NCI-H1436 treated with DMSO at 0.1 percent for 48 hours (cell line): ENCODE data around the gene MYO1A.
"Not testable (repeated sequence)": the region's sequence is repeated elsewhere in the genome, so short reads cannot be mapped to it uniquely, and the experiment has no call there.

Experiments
- DNase-seq: peaks from one replicate; lab custom pipeline; 2025; lab: John Stamatoyannopoulos, UW

MYO1A gene

GRCh38 chr12:57087010-57087690 lies 37.2 kb upstream of the MYO1A start:
- no peak for DNase-seq

- peak; percentile 63 for DNase-seq
Observed at GRCh38 chr12:57086493-57087009, 36.6 kb upstream of the MYO1A start.

GRCh38 chr12:57085999-57086492 lies 36.1 kb upstream of the MYO1A start:
- DNase-seq = no peak

DNA sequence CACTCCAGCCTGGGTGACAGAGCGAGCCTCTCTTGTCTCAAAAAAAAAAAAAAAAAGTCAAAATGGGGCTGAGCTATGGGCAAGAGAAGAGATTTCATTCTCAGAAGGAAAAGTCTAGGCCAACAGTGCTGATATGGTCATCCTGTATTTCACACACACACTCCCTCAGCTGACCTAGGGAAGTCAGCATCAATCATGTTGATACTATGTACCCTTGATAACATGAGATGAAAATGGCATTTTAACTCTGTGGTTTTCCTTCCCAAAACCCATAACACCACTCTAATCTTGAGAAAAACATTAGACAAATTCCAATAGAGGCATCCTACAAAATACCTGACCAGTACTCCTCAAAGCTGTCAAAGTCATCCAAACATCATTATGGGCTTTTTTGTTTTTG lies 30.9 kb upstream of the MYO1A start:
- DNase-seq = no peak

GRCh38 chr12:57079821-57080220 lies 29.9 kb upstream of the MYO1A start:
- DNase-seq = no peak

- peak; percentile 100 for DNase-seq
Observed at GRCh38 chr12:57078519-57079404, 28.8 kb upstream of the MYO1A start, which contains the start of gene NEMP1. TSS of gene NEMP1 (minus strand) at chr12:57078791. CDS start at chr12:57078745, 46 bp downstream.

DNA sequence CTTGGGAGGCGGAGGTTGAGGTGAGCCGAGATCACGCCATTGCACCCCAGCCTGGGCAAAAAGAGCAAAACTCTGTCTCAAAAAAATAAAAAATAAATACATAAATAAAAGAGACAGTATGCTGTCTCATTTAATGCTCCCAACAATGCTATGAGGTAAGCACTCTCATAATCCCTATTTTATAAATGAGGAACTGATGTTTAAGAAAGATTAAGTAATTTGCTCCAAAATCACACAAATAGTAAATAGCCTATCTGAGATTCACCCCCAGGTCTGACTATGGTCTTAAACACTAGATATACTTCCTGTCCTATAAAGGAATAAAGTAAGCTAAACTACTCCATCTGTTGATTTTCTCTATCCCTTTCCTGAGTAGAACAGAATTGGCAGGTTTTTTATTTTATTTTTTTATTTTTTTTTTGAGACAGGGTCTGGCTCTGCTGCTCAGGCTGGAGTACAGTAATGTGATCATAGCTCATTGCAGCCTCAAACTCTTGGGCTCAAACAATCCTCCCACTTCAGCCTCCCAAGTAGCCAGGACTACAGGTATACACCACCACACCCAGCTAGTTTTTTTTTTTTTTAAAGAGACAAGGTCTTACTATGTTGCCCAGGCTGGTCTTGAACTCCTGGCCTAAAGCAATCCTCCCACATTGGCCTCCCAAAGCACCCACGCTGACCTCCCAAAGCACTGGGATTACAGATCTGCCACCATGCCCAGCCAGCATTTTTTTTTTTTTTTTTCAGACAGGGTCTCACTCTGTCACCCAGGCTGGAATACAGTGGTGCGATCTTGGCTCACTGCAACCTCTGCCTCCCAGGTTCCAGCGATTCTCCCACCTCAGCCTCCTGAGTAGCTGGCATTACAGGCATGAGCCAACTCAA lies 23.9 kb upstream of the MYO1A start:
- not testable (repeated sequence) for DNase-seq

DNA sequence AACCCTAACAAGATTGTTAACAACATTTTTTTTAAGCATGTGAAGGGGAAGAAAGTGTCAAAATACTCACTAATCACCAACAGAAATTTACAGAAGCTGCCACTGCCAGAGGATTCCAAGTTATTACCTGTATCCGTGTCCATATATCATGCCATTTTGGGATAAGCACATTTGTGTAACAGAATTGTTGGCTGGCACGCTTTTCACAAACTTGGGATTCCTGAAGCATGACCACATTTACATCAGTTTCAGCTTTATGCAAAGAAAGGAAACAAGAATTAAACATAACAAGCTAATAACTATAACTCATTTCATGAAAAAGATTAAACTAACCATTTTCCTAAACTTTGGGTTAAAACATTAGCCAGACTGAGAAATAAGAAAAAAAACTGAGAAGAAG lies 22.7 kb upstream of the MYO1A start:
- DNase-seq = no peak

- DNase-seq = peak; percentile 49
Observed at GRCh38 chr12:57069523-57069922, 19.6 kb upstream of the MYO1A start.

GRCh38 chr12:57066245-57066644 lies 16.3 kb upstream of the MYO1A start:
- DNase-seq = no peak

- no peak for DNase-seq
Observed at GRCh38 chr12:57063991-57064685, 14.2 kb upstream of the MYO1A start.

GRCh38 chr12:57058454-57058853 lies 8.5 kb upstream of the MYO1A start:
- no peak for DNase-seq

GRCh38 chr12:57057067-57057751 lies 7.3 kb upstream of the MYO1A start:
- DNase-seq = no peak

DNA sequence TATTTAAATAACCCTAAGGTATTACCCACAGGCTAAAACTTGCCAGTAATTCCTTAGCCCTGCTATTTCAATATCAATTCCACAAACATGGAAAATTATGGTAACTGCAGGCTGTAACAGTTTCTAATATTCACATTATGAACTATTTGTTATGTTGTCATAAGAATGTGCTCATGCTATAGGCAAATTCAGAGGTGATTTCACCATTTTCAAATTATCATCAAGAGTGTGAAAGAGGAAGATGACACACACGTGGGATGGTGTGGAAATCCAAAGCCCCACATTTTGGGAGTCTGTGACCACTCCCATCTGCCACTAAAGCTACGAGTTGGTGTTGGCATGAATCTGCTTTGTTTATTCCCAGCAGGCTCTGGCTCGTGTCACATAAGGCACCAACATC lies 5.9 kb upstream of the MYO1A start:
- no peak for DNase-seq

DNA sequence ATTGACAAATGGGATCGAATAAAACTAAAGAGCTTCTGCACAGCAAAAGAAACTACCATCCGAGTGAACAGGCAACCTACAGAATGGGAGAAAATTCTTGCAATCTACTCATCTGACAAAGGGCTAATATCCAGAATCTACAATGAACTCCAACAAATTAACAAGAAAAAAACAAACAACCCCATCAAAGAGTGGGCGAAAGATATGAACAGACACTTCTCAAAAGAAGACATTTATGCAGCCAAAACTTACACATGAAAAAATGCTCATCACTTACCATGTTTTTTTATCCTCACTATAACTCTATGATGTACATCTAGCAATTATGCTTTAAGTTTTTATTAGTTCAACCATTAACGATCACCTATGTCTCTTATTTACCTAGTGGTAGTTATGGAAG lies 4.0 kb upstream of the MYO1A start:
- not testable (repeated sequence) for DNase-seq

DNA sequence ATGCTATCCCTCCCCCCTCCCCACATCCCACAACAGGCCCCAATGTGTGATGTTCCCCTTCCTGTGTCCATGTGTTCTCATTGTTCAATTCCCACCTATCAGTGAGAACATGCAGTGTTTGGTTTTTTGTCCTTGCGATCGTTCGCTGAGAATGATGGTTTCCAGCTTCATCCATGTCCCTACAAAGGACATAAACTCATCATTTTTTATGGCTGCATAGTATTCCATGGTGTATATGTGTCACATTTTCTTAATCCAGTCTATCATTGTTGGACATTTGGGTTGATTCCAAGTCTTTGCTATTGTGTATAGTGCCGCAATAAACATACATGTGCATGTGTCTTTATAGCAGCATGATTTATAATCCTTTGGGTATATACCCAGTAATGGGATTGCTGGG lies 3.2 kb upstream of the MYO1A start:
- DNase-seq = not testable (repeated sequence)

DNA sequence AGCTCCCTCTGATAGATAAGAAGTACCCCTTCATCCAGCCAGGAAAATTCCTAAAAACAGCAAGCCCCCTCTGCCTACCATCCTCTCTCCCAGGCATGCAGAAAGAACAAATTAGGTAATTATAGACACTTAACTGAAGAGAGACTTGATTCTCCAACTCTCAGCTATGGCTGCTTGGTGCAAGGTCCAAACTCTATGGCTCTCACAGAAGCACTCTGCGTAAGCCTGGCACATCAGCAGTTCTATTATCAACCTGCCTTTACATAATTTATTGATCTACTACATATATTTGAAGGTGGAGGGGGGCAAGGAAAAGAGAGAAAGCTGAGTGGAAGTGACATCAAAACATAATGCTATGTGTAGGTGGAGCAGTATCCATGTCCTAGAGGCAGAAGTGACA lies 1.1 kb upstream of the MYO1A start:
- DNase-seq = no peak

DNA sequence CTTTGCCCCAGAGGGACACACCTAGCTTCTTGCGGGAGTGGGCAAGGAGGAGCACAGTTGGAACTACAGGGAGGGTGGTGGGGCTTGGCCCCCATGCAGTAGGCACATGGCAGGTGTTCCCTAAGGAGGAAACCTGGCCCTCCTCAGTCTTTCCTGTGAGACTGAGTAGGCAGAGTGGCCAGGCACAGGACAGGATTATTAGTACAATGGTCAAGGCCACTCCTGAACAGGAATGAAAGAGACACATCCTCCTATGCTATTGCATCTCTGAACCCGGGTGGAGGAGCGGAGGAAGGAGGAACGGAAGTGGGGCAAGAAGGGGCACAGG lies 846 bp downstream of the MYO1A start:
- DNase-seq = no peak

DNA sequence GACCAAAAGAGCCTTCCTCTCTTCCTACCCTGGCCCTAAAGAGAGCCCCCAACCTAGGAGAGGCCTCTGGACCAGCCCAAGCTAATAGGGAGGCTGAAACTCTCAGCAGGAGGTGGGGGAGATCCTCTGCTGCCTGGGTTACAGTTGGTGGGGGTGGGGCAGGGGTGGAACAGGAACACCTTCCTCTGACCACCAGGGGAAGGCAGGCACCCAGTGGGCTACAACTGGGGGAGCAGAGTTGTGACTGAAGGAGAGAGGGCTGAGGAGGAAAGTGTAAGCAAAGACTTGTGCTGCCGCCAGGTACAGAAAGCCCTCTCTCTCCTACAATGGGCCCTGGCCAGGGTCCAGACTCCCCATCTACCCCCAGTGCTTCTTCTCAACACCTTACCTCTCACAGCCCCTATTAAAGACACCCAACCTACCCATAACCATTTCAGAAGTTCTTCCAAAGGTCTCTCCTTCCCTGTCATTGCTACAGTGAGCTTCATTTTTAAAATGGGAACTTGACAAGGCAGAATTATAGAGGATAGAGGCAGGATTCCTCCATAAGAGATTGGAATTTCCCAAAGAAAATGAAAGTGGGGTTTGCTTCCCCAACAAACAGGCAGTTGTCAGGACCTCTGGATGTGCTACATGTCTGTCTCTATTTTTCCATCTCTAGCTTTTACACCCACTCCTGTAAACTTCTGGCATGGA lies 1.4 kb downstream of the MYO1A start:
- no peak for DNase-seq

GRCh38 chr12:57047981-57048380 lies 1.9 kb downstream of the MYO1A start:
- DNase-seq = no peak
